GM12878 (cell line): ENCODE measurements around the gene LTB. TPM values are rescaled to one million over a fixed set of nuclear protein-coding genes. Genes with fewer than 3 reads are reported as not detected.

ENCODE experiments used
- ATAC-seq: fragments of 200-7000 bp; cut with Tn5 transposase; 3 replicates; pipeline ENCODE4 v1.9.1; 2020; ENCODE audit warnings: mild to moderate bottlenecking, moderate library complexity
- BruUV-seq: library from RNA; stranded (reverse); fragments of 400-500 nt; replicated peaks from 2 replicates; lab custom pipeline; 2021; lab: Mats Ljungman, UMichigan
- CTCF ChIA-PET: fragments of 300-600 bp; sonication (Branson Sonifier 250); formaldehyde crosslinking; extraction: SDS; loops from one replicate; lab custom pipeline; 2021; ENCODE audit warnings: inconsistent platforms; lab: Yijun Ruan, JAX
- POLR2A ChIA-PET: fragments of 350-600 bp; formaldehyde crosslinking; extraction: SDS; loops from one replicate; lab custom pipeline; 2021; ENCODE audit warnings: inconsistent platforms; lab: Charles Lee
- RAD21 ChIA-PET: fragments of 300-600 bp; sonication (Branson Sonifier 250); formaldehyde crosslinking; loops from one replicate; lab custom pipeline; 2023; ENCODE audit warnings: antibody characterized with exemption; ENCODE audit not compliant: unreplicated experiment; lab: Charles Lee
- SMC1A ChIA-PET: fragments of 300-600 bp; sonication (Branson Sonifier 250); formaldehyde crosslinking; loops from one replicate; lab custom pipeline; 2023; ENCODE audit not compliant: unreplicated experiment, uncharacterized antibody; lab: Charles Lee
- DNase-seq: peaks from one replicate; pipeline ENCODE4 v3.0.0-alpha.2; 2011; ENCODE audit warnings: low read depth, low spot score
- FAIRE-seq: peaks from 3 replicates; lab custom pipeline; 2011; peaks lifted over from hg19 to GRCh38; lab: Jason Lieb, UNC
- H2AFZ ChIP-seq: 2 replicates; pipeline ENCODE4 v1.6.0; 2011; ENCODE audit warnings: low read depth, low read length, control low read depth; ENCODE audit not compliant: control insufficient read depth
- H3K27ac ChIP-seq: 2 replicates; pipeline ENCODE4 v1.5.1; 2011; ENCODE audit warnings: control low read depth; ENCODE audit not compliant: control insufficient read depth, insufficient read depth
- H3K27me3 ChIP-seq, 2 experiments: replicated peaks in 1 of 2; 2 replicates each; pipeline versions ENCODE4 v1.6.0 to v1.6.1; 2011; ENCODE audit warnings: low read length in 1 of 2; ENCODE audit not compliant: control insufficient read depth in 2 of 2, insufficient read depth in 2 of 2
- H3K36me3 ChIP-seq, 2 experiments: 2 replicates each; pipeline ENCODE4 v1.5.1; 2011; ENCODE audit warnings: low read length in 1 of 2; ENCODE audit not compliant: control insufficient read depth in 2 of 2, insufficient read depth in 2 of 2
- H3K4me1 ChIP-seq: 2 replicates; pipeline ENCODE4 v1.6.1; 2011; ENCODE audit warnings: mild to moderate bottlenecking, low read length, moderate library complexity, mixed read lengths; ENCODE audit not compliant: control insufficient read depth, insufficient read depth
- H3K4me2 ChIP-seq: 2 replicates; pipeline ENCODE4 v1.6.0; 2011; ENCODE audit warnings: control low read depth; ENCODE audit not compliant: control insufficient read depth, insufficient read depth
- H3K4me3 ChIP-seq: fragments of 200-600 bp; sonication (generic); 2 replicates; pipeline ENCODE4 v1.5.1; 2016
- H3K79me2 ChIP-seq: 2 replicates; pipeline ENCODE4 v1.6.0; 2011; ENCODE audit warnings: low read length; ENCODE audit not compliant: control insufficient read depth, insufficient read depth
- H3K9ac ChIP-seq: 2 replicates; pipeline ENCODE4 v1.8.0; 2011; ENCODE audit warnings: low read length, control low read depth, mixed read lengths; ENCODE audit not compliant: control insufficient read depth, insufficient read depth
- H3K9me3 ChIP-seq: replicated peaks from 3 replicates; pipeline ENCODE4 v1.5.1; 2011; ENCODE audit warnings: mild to moderate bottlenecking, low read length; ENCODE audit not compliant: control insufficient read depth, insufficient read depth
- H4K20me1 ChIP-seq: 2 replicates; pipeline ENCODE4 v1.6.0; 2011; ENCODE audit not compliant: control insufficient read depth, insufficient read depth
- ETV6 ChIP-seq, 2 experiments: fragments of 450-650 bp in 1 of 2; IDR thresholded peaks in 1 of 2; conservative IDR thresholded peaks in 1 of 2; 2 replicates each; pipeline ENCODE4 v1.6.1; 2014; ENCODE audit warnings: antibody characterized with exemption in 1 of 2, borderline replicate concordance in 1 of 2, low read depth in 1 of 2, mild to moderate bottlenecking in 1 of 2, moderate library complexity in 1 of 2
- HDGF ChIP-seq: fragments of 450-650 bp; IDR thresholded peaks from 2 replicates; pipeline ENCODE4 v1.6.1; 2016; ENCODE audit warnings: antibody characterized with exemption
- IKZF1 ChIP-seq: fragments of 450-650 bp; conservative IDR thresholded peaks from 2 replicates; pipeline ENCODE4 v1.6.1; 2017; ENCODE audit warnings: antibody characterized with exemption, mild to moderate bottlenecking
- IRF4 ChIP-seq: IDR thresholded peaks from 2 replicates; pipeline ENCODE4 v1.6.1; 2011; ENCODE audit warnings: low read depth, low read length
- NR2C1 ChIP-seq: fragments of 450-650 bp; IDR thresholded peaks from 2 replicates; pipeline ENCODE4 v1.6.1; 2017; ENCODE audit warnings: antibody characterized with exemption, mild to moderate bottlenecking, moderate library complexity
- PAX8 ChIP-seq: fragments of 450-650 bp; IDR thresholded peaks from 2 replicates; pipeline ENCODE4 v1.6.1; 2017; ENCODE audit warnings: mild to moderate bottlenecking, moderate library complexity
- POLR2AphosphoS5 ChIP-seq: IDR thresholded peaks from 2 replicates; pipeline ENCODE4 v1.6.1; 2011; ENCODE audit warnings: mild to moderate bottlenecking, low read length, inconsistent platforms
- SMAD5 ChIP-seq: IDR thresholded peaks from 2 replicates; pipeline ENCODE4 v1.6.1; 2016; ENCODE audit warnings: antibody characterized with exemption, low read depth
- ZBED1 ChIP-seq: IDR thresholded peaks from 2 replicates; pipeline ENCODE4 v1.6.1; 2016; ENCODE audit warnings: borderline replicate concordance
- WGBS: methylation state at CpG from one replicate; pipeline ENCODE4 v1.1.6; 2016; ENCODE audit warnings: low lambda C conversion rate; ENCODE audit not compliant: insufficient replicate concordance, insufficient coverage; ENCODE audit errors: missing lambda C conversion rate; 5-methylcytosine and 5-hydroxymethylcytosine counted together
- in situ Hi-C: fragments of 300-500 bp; cut with MboI; formaldehyde crosslinking; loops from 9 replicates; pipeline ENCODE4 v1.14.3; 2018; ENCODE audit warnings: mixed read lengths
- intact Hi-C: fragments of 100-400 bp; cut with micrococcal nuclease; formaldehyde crosslinking; loops from one replicate; pipeline ENCODE4 v1.14.2; 2022; ENCODE audit not compliant: unreplicated experiment
- polyA plus RNA-seq, 11 experiments: library from polyadenylated mRNA; depleted of rRNA in 4 of 11; unstranded in 6 of 11; stranded (reverse) in 5 of 11; fragments of >200 nt; fragmentation: Nextera tagmentation in 4 of 11; fragmentation: Illumina TruSeq in 1 of 11; extraction: Ambion mirVana in 4 of 11; extraction: Trizol in 1 of 11; gene quantifications; 1 replicate in 1 of 11; 2 replicates in 10 of 11; pipeline versions ENCODE4 v1.2.1 to v1.2.3, GENCODE V29; 2011 to 2016; ENCODE audit warnings: inconsistent platforms in 2 of 11, missing spikeins in 2 of 11, low read depth in 1 of 11
- total RNA-seq, 4 experiments: library from RNA; depleted of rRNA in 3 of 4; stranded (reverse); fragments of >200 nt in 3 of 4; fragmentation: Illumina TruSeq in 1 of 4; extraction: Trizol in 1 of 4; gene quantifications; 2 replicates each; pipeline versions ENCODE4 v1.2.1 to v1.2.3, GENCODE V29; 2013 to 2021
- TF ChIP-seq, protein P1 (sequence below): IDR thresholded peaks from 2 replicates; pipeline ENCODE4 v1.6.1; 2011; ENCODE audit warnings: borderline replicate concordance, low read depth, mild to moderate bottlenecking, moderate library complexity, low read length; ENCODE audit not compliant: insufficient read depth, poor library complexity, severe bottlenecking
- TF ChIP-seq, protein P2 (sequence below): IDR thresholded peaks from 2 replicates; pipeline ENCODE4 v1.6.1; 2011; ENCODE audit warnings: mild to moderate bottlenecking, low read depth, low read length, moderate library complexity; ENCODE audit not compliant: insufficient replicate concordance
- TF ChIP-seq, protein P3 (sequence below): fragments of 150-350 bp; IDR thresholded peaks from 2 replicates; pipeline ENCODE4 v1.6.1; 2014; ENCODE audit warnings: mild to moderate bottlenecking, low read depth, low read length

LTB gene
- total and polyA plus RNA-seq, 10 of the 15 experiments (the other 5 are each of a cell fraction or from before 2014, with no cell fraction given), result 0.71 to 74.3 (median 20.0) TPM

DNA sequence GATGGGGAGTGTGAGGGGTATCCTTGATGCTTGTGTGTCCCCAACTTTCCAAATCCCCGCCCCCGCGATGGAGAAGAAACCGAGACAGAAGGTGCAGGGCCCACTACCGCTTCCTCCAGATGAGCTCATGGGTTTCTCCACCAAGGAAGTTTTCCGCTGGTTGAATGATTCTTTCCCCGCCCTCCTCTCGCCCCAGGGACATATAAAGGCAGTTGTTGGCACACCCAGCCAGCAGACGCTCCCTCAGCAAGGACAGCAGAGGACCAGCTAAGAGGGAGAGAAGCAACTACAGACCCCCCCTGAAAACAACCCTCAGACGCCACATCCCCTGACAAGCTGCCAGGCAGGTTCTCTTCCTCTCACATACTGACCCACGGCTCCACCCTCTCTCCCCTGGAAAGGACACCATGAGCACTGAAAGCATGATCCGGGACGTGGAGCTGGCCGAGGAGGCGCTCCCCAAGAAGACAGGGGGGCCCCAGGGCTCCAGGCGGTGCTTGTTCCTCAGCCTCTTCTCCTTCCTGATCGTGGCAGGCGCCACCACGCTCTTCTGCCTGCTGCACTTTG lies 6.8 kb downstream of the LTB start, which contains the start of gene TNF (continued):
- TF ChIP-seq SMAD5, result peak; percentile 99

DNA sequence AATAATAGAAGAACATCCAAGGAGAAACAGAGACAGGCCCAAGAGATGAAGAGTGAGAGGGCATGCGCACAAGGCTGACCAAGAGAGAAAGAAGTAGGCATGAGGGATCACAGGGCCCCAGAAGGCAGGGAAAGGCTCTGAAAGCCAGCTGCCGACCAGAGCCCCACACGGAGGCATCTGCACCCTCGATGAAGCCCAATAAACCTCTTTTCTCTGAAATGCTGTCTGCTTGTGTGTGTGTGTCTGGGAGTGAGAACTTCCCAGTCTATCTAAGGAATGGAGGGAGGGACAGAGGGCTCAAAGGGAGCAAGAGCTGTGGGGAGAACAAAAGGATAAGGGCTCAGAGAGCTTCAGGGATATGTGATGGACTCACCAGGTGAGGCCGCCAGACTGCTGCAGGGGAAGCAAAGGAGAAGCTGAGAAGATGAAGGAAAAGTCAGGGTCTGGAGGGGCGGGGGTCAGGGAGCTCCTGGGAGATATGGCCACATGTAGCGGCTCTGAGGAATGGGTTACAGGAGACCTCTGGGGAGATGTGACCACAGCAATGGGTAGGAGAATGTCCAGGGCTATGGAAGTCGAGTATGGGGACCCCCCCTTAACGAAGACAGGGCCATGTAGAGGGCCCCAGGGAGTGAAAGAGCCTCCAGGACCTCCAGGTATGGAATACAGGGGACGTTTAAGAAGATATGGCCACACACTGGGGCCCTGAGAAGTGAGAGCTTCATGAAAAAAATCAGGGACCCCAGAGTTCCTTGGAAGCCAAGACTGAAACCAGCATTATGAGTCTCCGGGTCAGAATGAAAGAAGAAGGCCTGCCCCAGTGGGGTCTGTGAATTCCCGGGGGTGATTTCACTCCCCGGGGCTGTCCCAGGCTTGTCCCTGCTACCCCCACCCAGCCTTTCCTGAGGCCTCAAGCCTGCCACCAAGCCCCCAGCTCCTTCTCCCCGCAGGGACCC lies 7.8 kb downstream of the LTB start:
- peak overlapping the region; percentile 84 for H3K4me2 ChIP-seq
- H3K9ac ChIP-seq, result peak overlapping the region; percentile 82
- intact Hi-C loops (no loop called here), in situ Hi-C loops (loop anchor here (25.0 kb wide), 2 partner anchors 1038 to 1388 kb away; partner anchors contain the start of genes BRD2 and HLA-DMA)
- DNase-seq (no peak), FAIRE-seq (no peak), ATAC-seq (peak; percentile 1)
- H3K4me3 ChIP-seq, result peak overlapping the region; percentile 91
- WGBS, result 35% methylated on average over 14 of the region's 14 CpGs
- ChIA-PET CTCF (interaction anchor here (0.6 to 31.0 kb wide), 8 partner anchors 8 to 191 kb away, joined by 3 to 2098 read pairs (median 4); partner anchors contain the start of genes ATP6V1G2, C6orf47, DDX39B and LST1), RAD21 (interaction anchor here (0.6 to 17.5 kb wide), 13 partner anchors 8 to 256 kb away, joined by 3 to 620 read pairs (median 5); partner anchors contain the start of genes ATP6V1G2, DDX39B, GPANK1 and LST1), SMC1A (interaction anchor here (0.6 to 45.5 kb wide), 7 partner anchors 10 to 391 kb away, joined by 3 to 1989 read pairs (median 5); partner anchors contain the start of genes AIF1, ATP6V1G2, DDX39B and LST1), POLR2A (interaction anchor here (0.9 to 17.1 kb wide), 12 partner anchors 7 to 253 kb away, joined by 3 to 282 read pairs (median 12); partner anchors contain the start of genes ATP6V1G2, DDX39B, HSPA1B and LST1)
- peaks cover 75% of the 10 kb centered on the region for H3K79me2 ChIP-seq
- no peaks in the 10 kb centered on the region for H3K9me3 ChIP-seq
- H2AFZ ChIP-seq, result no peak overlapping the region
- no peaks in the 10 kb centered on the region for H3K27me3 ChIP-seq
- H3K4me1 ChIP-seq, result peaks cover 53% of the 10 kb centered on the region
- H4K20me1 ChIP-seq, result no peaks in the 10 kb centered on the region
- H3K27ac ChIP-seq, result peak overlapping the region; percentile 96
- no TSS peak for BruUV-seq
- H3K36me3 ChIP-seq, result peaks cover 0 to 7% of the 10 kb centered on the region in 2 experiments; a peak in 2 of 4 replicates
- TF ChIP-seq IKZF1 (no peak), NR2C1 (no peak), ZBED1 (no peak), HDGF (peak; percentile 89; the same call in 1 of the 2 replicates), PAX8 (no peak), POLR2AphosphoS5 (no peak), IRF4 (0 out of 2 replicates have a peak, but pooled peaks have one; percentile 10), ETV6 (conservative IDR thresholded peaks at IDR 0.05 in 1 of 2, IDR thresholded peaks at IDR 0.05 in 1 of 2; ENCODE audit: borderline replicate concordance in 1 of 2, low read depth in 1 of 2) (peak in 1 of 2 experiments; percentile 17; a peak in 1 of 4 replicates)
- TF ChIP-seq, protein P1, sequence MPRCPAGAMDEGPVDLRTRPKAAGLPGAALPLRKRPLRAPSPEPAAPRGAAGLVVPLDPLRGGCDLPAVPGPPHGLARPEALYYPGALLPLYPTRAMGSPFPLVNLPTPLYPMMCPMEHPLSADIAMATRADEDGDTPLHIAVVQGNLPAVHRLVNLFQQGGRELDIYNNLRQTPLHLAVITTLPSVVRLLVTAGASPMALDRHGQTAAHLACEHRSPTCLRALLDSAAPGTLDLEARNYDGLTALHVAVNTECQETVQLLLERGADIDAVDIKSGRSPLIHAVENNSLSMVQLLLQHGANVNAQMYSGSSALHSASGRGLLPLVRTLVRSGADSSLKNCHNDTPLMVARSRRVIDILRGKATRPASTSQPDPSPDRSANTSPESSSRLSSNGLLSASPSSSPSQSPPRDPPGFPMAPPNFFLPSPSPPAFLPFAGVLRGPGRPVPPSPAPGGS, result peak; percentile 93
- TF ChIP-seq, protein P2, sequence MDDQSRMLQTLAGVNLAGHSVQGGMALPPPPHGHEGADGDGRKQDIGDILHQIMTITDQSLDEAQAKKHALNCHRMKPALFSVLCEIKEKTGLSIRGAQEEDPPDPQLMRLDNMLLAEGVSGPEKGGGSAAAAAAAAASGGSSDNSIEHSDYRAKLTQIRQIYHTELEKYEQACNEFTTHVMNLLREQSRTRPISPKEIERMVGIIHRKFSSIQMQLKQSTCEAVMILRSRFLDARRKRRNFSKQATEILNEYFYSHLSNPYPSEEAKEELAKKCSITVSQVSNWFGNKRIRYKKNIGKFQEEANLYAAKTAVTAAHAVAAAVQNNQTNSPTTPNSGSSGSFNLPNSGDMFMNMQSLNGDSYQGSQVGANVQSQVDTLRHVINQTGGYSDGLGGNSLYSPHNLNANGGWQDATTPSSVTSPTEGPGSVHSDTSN, result peak; percentile 1
- TF ChIP-seq, protein P3, sequence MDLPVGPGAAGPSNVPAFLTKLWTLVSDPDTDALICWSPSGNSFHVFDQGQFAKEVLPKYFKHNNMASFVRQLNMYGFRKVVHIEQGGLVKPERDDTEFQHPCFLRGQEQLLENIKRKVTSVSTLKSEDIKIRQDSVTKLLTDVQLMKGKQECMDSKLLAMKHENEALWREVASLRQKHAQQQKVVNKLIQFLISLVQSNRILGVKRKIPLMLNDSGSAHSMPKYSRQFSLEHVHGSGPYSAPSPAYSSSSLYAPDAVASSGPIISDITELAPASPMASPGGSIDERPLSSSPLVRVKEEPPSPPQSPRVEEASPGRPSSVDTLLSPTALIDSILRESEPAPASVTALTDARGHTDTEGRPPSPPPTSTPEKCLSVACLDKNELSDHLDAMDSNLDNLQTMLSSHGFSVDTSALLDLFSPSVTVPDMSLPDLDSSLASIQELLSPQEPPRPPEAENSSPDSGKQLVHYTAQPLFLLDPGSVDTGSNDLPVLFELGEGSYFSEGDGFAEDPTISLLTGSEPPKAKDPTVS, result no peak
